ENCODE results near the gene SFTPA1. TPM values are rescaled to one million over a fixed set of nuclear protein-coding genes. Genes with fewer than 3 reads are reported as not detected.

Gene SFTPA1
- total RNA-seq (2014; rRNA removed; shearing (Covaris generic)) (not detected in 2 replicates), total RNA-seq (2022) (not detected in 2 replicates), Bru-seq, nascent RNA (percentile 14 among the genes with signal in this experiment), BruChase-seq, experiment 1, labeled RNA remaining after a 6-hour chase (not detected), BruChase-seq, experiment 2, labeled RNA remaining after a 2-hour chase (not detected)
- long read RNA-seq = 0 reads

GRCh38 chr10:79610601-79611191 is at the start of gene SFTPA1:
Gene SFTPA1 (plus strand): TSS chr10:79610939. CDS start chr10:79611826, 887 bp downstream.
- 0 out of 2 replicates have a peak within 1 kb of the TSS, but pooled peaks have one; percentile 17 for H3K4me2 ChIP-seq (ENCODE audit: low read length)

GRCh38 chr10:79561257-79561656 is 49.5 kb upstream of the SFTPA1 start:
- POLR2A ChIA-PET = no interaction called here
- no peaks in the 10 kb centered on the region for H3K9me2 ChIP-seq (ENCODE audit: insufficient read depth, low read length)
- H3K4me3 ChIP-seq (ENCODE audit: low read depth, low read length, poor library complexity, severe bottlenecking) = no peak overlapping the region
- H3K9me3 ChIP-seq (ENCODE audit: low read length) = no peaks in the 10 kb centered on the region
- H3K79me2 ChIP-seq (ENCODE audit: insufficient read depth, low read depth, low read length) = no peaks in the 10 kb centered on the region
- no peak for DNase-seq (ENCODE audit: low spot score)
- no TSS peak for BruUV-seq (replicated peaks)
- TF ChIP-seq CTCF (conservative IDR thresholded peaks at IDR 0.05; ENCODE audit: low read length) (no peak), EZH2phosphoT487 (IDR thresholded peaks at IDR 0.05; ENCODE audit: borderline replicate concordance, low read depth, low read length) (no peak)
- no peaks in the 10 kb centered on the region for H4K20me1 ChIP-seq (ENCODE audit: insufficient read depth, low read length)
- intact Hi-C loops (cut with micrococcal nuclease; ENCODE audit: unreplicated experiment) = no loop called here
- no peak overlapping the region for H3K27ac ChIP-seq (ENCODE audit: low read depth, low read length, poor library complexity, severe bottlenecking)
- CTCF ChIA-PET (ENCODE audit: unreplicated experiment) = no interaction called here
- peaks cover 19% of the 10 kb centered on the region for H3K4me1 ChIP-seq (ENCODE audit: insufficient read depth, low read length, poor library complexity, severe bottlenecking)
- H3K36me3 ChIP-seq (ENCODE audit: insufficient read depth, low read length) = no peaks in the 10 kb centered on the region
- no peak overlapping the region for H3K4me2 ChIP-seq (ENCODE audit: low read length)
- no peak overlapping the region for H2AFZ ChIP-seq (ENCODE audit: low read length)

More at GRCh38 chr10:79610601-79611191, at the start of gene SFTPA1:
- no peaks in the 10 kb centered on the region for H3K36me3 ChIP-seq (ENCODE audit: insufficient read depth, low read length)
- BruUV-seq (replicated peaks) = no TSS peak
- H3K9me3 ChIP-seq (ENCODE audit: low read length) = no peaks in the 10 kb centered on the region
- peak within 1 kb of the TSS; percentile 57; the same call in 1 of the 2 replicates for H2AFZ ChIP-seq (ENCODE audit: low read length)
- peak; percentile 55 for DNase-seq (ENCODE audit: low spot score)
- no peaks in the 10 kb centered on the region for H3K79me2 ChIP-seq (ENCODE audit: insufficient read depth, low read depth, low read length)
- H4K20me1 ChIP-seq (ENCODE audit: insufficient read depth, low read length) = no peaks in the 10 kb centered on the region
- peaks cover 14% of the 10 kb centered on the region for H3K4me1 ChIP-seq (ENCODE audit: insufficient read depth, low read length, poor library complexity, severe bottlenecking)
- intact Hi-C loops (cut with micrococcal nuclease; ENCODE audit: unreplicated experiment) = no loop called here
- H3K4me3 ChIP-seq (ENCODE audit: low read depth, low read length, poor library complexity, severe bottlenecking) = no peak within 1 kb of the TSS
- ChIA-PET POLR2A (no interaction called here), CTCF (ENCODE audit: unreplicated experiment) (no interaction called here)
- TF ChIP-seq CTCF (conservative IDR thresholded peaks at IDR 0.05; ENCODE audit: low read length) = no peak
- no peak for TF ChIP-seq EZH2phosphoT487 (IDR thresholded peaks at IDR 0.05; ENCODE audit: borderline replicate concordance, low read depth, low read length)
- no peaks in the 10 kb centered on the region for H3K9me2 ChIP-seq (ENCODE audit: insufficient read depth, low read length)
- H3K27ac ChIP-seq (ENCODE audit: low read depth, low read length, poor library complexity, severe bottlenecking) = no peak within 1 kb of the TSS

- intact Hi-C loops (cut with micrococcal nuclease; ENCODE audit: unreplicated experiment) = loop anchor here (1.0 kb wide), 2 partner anchors 46 to 367 kb away; no protein-coding TSS in a partner anchor
- H3K9me3 ChIP-seq (ENCODE audit: low read length) = no peaks in the 10 kb centered on the region
- TF ChIP-seq CTCF (conservative IDR thresholded peaks at IDR 0.05; ENCODE audit: low read length) = peak; percentile 98
- TF ChIP-seq EZH2phosphoT487 (IDR thresholded peaks at IDR 0.05; ENCODE audit: borderline replicate concordance, low read depth, low read length) = no peak
- H3K36me3 ChIP-seq (ENCODE audit: insufficient read depth, low read length) = no peaks in the 10 kb centered on the region
- no peaks in the 10 kb centered on the region for H4K20me1 ChIP-seq (ENCODE audit: insufficient read depth, low read length)
- peak overlapping the region; percentile 64; the same call in 1 of the 2 replicates for H2AFZ ChIP-seq (ENCODE audit: low read length)
- H3K27ac ChIP-seq (ENCODE audit: low read depth, low read length, poor library complexity, severe bottlenecking) = no peak overlapping the region
- BruUV-seq (replicated peaks) = no TSS peak
- no peaks in the 10 kb centered on the region for H3K79me2 ChIP-seq (ENCODE audit: insufficient read depth, low read depth, low read length)
- no peaks in the 10 kb centered on the region for H3K9me2 ChIP-seq (ENCODE audit: insufficient read depth, low read length)
- H3K4me2 ChIP-seq (ENCODE audit: low read length) = no peak overlapping the region
- H3K4me1 ChIP-seq (ENCODE audit: insufficient read depth, low read length, poor library complexity, severe bottlenecking) = peaks cover 19% of the 10 kb centered on the region
- CTCF ChIA-PET (ENCODE audit: unreplicated experiment) = no interaction called here
- POLR2A ChIA-PET = no interaction called here
- peak; percentile 82 for DNase-seq (ENCODE audit: low spot score)
- H3K4me3 ChIP-seq (ENCODE audit: low read depth, low read length, poor library complexity, severe bottlenecking) = no peak overlapping the region
Measured at GRCh38 chr10:79562135-79562756, 48.5 kb upstream of the SFTPA1 start.
